Stimulated activated CD4-positive, alpha-beta T cell treated with anti-CD3 and anti-CD28 coated beads, TNF-alpha, amount 100 ng/mL, for 1 hour (primary cell): ENCODE measurements around the gene SRGAP1.
"Not testable (repeated sequence)": the region's sequence is repeated elsewhere in the genome, so short reads cannot be mapped to it uniquely, and the experiment has no call there.

Source experiments
- DNase-seq, 3 donors: peaks; one replicate each; pipeline ENCODE4 v3.0.0-alpha.2; 2020; ENCODE audit warnings: low read depth in 3 of 3, low spot score in 1 of 3

SRGAP1 gene

GRCh38 chr12:63836936-63837335 is 7.6 kb upstream of the SRGAP1 start:
- no peak for DNase-seq

DNA sequence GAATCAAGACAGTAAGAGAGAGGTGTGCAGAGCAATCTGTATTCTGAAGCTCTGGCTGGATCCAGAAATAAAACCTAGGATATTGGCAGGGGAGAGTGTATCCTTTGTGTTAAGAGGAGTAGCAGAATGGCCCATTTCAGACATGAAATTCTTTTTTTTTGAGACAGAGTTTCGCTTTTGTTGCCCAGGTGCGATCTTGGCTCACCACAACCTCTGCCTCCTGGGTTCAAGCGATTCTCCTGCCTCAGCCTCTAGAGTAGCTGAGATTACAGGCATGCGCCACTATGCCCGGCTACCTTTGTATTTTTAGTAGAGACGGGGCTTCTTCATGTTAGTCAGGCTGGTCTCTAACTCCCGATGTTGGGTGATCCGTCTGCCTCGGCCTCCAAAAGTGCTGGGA is 6.1 kb upstream of the SRGAP1 start:
- DNase-seq = no peak

DNA sequence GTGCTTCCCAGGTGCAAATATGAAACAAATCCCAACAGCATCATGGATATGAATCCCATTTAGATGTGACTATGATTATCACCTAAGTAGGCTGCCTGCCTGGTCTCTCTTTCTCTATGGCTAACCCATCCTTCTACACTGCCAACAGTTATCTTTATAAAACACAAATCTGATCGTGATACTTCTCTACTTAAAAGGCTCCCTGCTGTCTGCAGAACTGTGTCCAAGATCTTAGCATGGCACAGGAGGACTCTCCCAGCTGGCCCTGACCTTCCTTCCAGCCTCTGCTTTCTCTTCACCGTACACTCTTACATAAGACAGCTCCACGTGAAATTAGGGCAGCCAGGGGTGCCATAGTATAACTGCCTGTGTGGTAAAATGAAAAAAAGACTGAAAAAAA is 3.5 kb upstream of the SRGAP1 start:
- no peak for DNase-seq

DNA sequence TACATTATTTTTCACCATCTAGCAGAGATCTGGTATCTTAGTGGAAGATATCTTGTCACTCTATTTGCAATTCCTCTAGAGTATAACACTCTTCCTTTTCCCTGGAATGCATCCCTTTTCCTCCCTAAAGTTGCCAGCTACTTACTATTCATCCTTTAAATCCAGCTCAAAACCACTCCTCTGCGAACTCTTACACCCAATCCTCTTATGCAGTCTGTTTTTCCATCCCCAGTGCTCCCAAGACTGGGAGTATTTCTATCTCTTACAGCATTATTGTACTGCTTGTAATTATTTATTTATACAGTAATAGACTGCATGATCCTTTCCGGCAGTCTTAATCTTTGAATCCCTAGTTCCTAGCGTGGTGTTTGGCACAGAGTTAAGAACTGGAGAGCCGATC is 2.9 kb upstream of the SRGAP1 start:
- no peak for DNase-seq

GRCh38 chr12:63842750-63843149 is 1.8 kb upstream of the SRGAP1 start:
- not testable (repeated sequence) for DNase-seq

GRCh38 chr12:63843254-63843720 is 1.2 kb upstream of the SRGAP1 start:
- DNase-seq = no peak

DNA sequence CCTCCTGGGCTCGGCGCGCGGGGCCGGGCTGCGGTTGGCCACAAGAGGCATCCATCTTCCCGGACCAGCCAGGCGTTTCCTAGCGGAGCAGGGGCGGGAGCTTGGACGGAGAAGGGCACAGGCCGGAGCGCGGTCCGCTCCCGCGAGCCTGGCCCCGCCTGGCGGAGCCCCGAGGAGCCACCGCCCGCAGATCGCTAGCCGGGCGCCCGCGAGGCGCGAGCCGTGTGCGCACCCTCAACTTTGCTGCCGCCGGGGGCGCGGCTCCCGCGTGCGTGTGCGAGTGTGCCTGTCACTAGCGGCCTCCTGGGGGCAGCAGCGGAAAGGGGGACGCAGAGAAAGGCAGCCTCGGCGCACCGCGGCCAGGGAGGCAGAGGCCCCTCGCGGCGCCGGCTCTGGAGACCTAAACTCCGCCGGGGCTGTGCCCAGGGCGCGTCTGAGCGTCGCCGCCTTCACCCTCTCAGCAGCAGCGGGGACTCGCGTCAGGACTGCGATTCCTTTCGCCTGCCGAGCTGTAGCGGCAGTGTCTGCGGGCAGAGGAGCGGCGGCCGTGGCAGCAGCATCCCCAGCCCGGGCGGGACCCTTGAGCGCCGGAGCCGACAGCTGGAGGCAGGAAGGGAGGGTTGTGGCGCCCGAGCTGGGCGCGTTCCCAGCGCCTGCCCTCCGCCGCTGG is 644 bp upstream of the SRGAP1 start:
- peak; percentile 16 to 63 (median 52) for DNase-seq

DNA sequence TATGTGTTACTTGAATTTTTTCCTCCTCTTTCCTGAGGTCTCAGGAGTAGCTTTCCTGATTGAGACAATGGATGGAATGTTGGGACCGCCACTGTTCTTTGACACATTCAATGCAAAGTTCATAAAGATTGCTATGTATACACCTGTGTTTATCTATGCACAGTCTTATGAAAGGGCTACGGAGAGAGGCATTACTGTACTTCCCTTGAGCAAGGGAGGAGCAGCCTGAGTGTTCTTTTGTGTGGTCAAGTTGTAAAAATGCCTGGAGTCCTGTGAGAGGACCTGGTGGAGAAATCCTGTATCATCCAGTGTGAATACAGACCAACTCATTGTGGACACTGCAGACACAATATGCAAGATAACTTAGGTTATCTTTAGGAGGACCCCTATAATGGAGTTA is 1.2 kb downstream of the SRGAP1 start:
- no peak for DNase-seq

DNA sequence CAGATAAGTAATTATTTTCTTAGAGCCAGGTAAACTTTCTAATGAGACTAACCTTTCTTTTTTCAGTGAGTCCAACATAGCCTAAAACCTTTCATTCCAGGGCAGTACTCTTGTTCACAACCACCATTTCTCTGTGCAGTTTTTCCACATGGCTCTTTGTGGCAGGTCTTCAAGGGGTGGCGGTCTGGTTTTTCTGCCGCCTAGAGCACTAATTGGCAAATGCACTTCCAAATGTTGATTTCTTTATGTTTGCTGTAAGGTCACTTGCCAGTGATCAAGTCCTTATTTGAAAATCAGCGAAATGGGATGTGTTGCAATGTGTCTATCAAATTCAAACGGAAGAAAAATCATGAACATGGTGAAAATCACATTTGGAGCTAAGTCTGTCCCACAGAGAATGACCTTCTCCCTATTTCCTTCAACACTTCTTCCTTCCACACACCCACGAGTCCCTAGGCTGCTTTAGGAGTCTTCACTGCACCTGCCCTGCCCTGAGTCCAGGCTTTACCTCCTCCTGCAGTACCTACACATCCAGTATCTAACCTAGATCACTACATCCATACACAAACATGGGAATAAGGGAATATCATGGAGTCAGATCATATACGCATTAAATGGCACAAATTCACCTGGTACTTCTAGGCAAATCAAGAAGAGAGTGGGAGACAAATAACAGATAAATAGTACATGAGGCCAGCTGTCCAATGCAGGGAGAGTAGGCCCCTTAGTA is 1.9 kb downstream of the SRGAP1 start:
- no peak for DNase-seq

DNA sequence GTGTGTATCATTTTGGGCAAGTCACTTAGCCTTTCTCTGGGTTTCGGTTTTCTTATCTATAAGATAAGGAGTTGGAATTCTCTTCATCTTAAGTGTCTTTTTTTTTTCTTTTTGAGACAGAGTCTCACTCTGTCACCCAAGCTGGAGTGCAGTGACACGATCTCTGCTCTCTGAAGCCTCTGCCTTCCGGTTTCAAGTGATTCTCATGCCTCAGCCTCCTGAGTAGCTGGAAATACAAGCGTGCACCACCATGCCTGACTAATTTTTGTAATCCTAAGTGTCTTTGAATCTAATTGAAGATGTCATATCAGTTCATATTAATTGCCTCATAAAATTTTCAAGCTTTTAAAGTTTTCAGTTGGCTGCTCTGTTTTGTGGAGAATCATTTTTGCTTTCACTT is 4.0 kb downstream of the SRGAP1 start:
- no peak for DNase-seq

GRCh38 chr12:63849106-63849620 is 4.7 kb downstream of the SRGAP1 start:
- no peak for DNase-seq

DNA sequence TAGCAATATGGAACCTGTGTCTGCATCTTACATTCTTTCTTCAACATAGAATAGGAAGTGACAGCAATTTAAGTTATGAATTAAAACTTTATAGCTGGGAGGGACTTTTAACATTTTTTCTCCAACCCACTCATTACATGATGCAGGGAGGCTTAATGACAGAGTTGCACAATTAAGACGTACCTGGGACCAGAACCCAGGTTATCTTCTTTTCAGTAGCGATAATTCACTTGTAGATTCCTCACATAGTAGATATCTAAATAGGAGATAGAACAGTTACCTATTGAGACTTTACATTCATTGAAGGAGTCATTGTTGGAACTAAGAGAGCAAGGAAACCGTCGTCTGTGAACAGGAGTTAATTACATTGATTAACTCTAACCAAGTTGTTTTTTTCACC is 5.1 kb downstream of the SRGAP1 start:
- no peak for DNase-seq

GRCh38 chr12:63853978-63854377 is 9.5 kb downstream of the SRGAP1 start:
- no peak for DNase-seq

DNA sequence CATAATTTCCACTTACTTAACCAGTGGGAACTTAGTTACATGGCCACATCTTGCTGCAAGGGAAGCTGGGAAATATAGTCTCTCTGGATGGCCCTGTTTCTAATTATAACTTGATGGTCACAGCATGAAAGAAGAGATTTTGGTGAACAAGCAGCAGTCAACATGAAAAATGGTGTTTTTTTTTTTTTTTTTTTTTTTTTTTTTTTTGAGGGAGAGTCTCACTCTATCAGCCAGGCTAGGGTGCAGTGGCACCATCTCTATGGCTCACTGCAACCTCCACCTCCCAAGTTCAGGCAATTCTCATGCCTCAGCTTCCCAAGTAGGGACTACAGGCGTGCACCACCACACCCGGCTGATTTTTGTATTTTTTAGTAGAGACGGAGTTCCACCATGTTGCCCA is 10.8 kb downstream of the SRGAP1 start:
- no peak for DNase-seq

GRCh38 chr12:63857771-63858670 is 13.5 kb downstream of the SRGAP1 start:
- no peak for DNase-seq

DNA sequence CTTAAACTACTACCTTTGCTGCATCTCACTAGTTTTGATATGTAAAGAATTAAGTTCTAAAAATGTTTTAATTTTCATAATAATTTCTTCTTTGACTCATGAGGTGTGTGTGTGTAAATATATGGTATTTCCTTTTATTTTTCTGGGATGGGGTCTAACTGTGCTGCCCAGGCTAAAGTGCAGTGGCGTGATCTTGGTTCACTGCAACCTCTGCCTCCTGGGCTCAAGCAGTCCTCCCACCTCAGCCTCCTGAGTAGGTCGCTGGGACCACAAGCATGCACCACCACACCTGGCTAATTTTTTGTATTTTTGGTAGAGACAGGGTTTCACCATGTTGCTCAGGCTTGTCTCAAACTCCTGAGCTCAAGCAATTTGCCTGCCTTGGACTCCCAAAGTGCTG is 15.4 kb downstream of the SRGAP1 start:
- not testable (repeated sequence) for DNase-seq

GRCh38 chr12:63862187-63862968 is 17.9 kb downstream of the SRGAP1 start:
- DNase-seq = no peak

DNA sequence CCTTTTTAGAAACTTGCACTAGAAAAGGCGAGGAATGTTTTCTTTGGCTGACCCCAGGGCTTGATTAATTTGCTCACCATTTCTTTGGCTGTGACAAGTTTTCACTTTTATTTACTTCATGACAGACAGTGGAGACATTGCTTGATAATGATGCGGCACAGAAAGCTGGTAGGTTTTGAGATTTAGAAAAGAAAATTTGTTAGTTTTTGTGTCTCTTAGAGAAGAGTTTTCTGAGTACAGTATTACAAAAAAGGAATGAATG is 18.4 kb downstream of the SRGAP1 start:
- no peak for DNase-seq

GRCh38 chr12:63863658-63864453 is 19.4 kb downstream of the SRGAP1 start:
- DNase-seq = no peak

DNA sequence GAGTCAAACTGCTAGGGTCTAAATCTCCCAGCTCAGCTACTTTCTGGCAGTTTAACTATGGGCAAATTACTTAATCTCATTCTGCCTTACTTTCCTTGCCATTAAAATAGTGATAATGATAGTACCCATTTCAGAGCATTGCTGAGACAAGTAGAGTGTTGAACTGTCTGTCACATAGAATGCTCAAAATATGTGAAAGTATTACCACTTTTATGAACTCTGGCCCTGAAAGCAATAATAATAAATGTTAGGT is 19.9 kb downstream of the SRGAP1 start:
- DNase-seq = no peak

- DNase-seq = no peak
Measured at GRCh38 chr12:63865448-63865847, 20.9 kb downstream of the SRGAP1 start.
